Measurements from ENCODE around the gene HPSE2.

The HPSE2 gene

GRCh38 chr10:98720551-98720950 is 515.1 kb downstream of the HPSE2 start:
- no peak overlapping the region for H3K27ac ChIP-seq (ENCODE audit: low read depth, low read length)

DNA sequence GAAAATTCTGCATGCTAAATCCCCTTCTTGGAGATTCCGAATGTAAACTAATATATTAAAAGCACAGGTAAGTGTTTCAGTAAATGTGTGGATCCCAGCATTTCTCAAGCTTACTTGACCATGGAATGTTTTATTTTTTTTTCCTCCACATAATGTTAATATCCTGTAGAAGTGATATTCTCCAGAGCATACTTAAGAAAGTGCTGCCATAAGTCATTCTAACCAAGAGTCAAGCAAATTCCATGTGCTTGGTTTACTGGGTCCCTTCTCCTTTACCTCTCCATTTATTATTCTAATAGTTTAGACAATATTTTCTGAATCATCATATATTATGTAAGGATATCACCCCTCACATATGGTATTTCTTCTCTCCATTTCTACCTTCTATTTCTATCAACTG is 522.1 kb downstream of the HPSE2 start:
- Histone ChIP-seq H3K36me3 (ENCODE audit: insufficient read depth, low read length) (no peaks in the 10 kb centered on the region), H3K27me3 (ENCODE audit: control insufficient read depth in 1 of 2, insufficient read depth in 2 of 2, low read length in 2 of 2) (no peaks in the 10 kb centered on the region), H3K4me3 (ENCODE audit: low read depth in 1 of 2, low read length in 2 of 2) (no peak overlapping the region), H3K9me3 (ENCODE audit: low read length) (no peaks in the 10 kb centered on the region), H3K4me1 (ENCODE audit: insufficient read depth, low read length) (peaks cover 15% of the 10 kb centered on the region), H3K27ac (ENCODE audit: low read depth, low read length) (no peak overlapping the region), H3K9ac (ENCODE audit: low read length) (no peak overlapping the region)

More at GRCh38 chr10:98720551-98720950, 515.1 kb downstream of the HPSE2 start:
- Histone ChIP-seq H3K4me1 (ENCODE audit: insufficient read depth, low read length) (no peaks in the 10 kb centered on the region), H3K9ac (ENCODE audit: low read length) (no peak overlapping the region), H3K9me3 (ENCODE audit: low read length) (no peaks in the 10 kb centered on the region), H3K4me3 (ENCODE audit: low read depth in 1 of 2, low read length in 2 of 2) (no peak overlapping the region), H3K36me3 (ENCODE audit: insufficient read depth, low read length) (no peaks in the 10 kb centered on the region), H3K27me3 (ENCODE audit: control insufficient read depth in 1 of 2, insufficient read depth in 2 of 2, low read length in 2 of 2) (no peaks in the 10 kb centered on the region)

GRCh38 chr10:98696516-98696915 is 539.1 kb downstream of the HPSE2 start:
- Histone ChIP-seq H3K4me3 (ENCODE audit: low read depth in 1 of 2, low read length in 2 of 2) (no peak overlapping the region), H3K9ac (ENCODE audit: low read length) (no peak overlapping the region), H3K27ac (ENCODE audit: low read depth, low read length) (no peak overlapping the region), H3K9me3 (ENCODE audit: low read length) (no peaks in the 10 kb centered on the region), H3K4me1 (ENCODE audit: insufficient read depth, low read length) (peaks cover 8% of the 10 kb centered on the region), H3K36me3 (ENCODE audit: insufficient read depth, low read length) (no peaks in the 10 kb centered on the region), H3K27me3 (ENCODE audit: control insufficient read depth in 1 of 2, insufficient read depth in 2 of 2, low read length in 2 of 2) (no peaks in the 10 kb centered on the region)

GRCh38 chr10:98694883-98695282 is 540.8 kb downstream of the HPSE2 start:
- no peak overlapping the region for H3K9ac ChIP-seq (ENCODE audit: low read length)
- no peak overlapping the region for H3K27ac ChIP-seq (ENCODE audit: low read depth, low read length)
- H3K4me3 ChIP-seq (ENCODE audit: low read depth in 1 of 2, low read length in 2 of 2) = no peak overlapping the region
- peaks cover 8% of the 10 kb centered on the region for H3K4me1 ChIP-seq (ENCODE audit: insufficient read depth, low read length)
- no peaks in the 10 kb centered on the region for H3K27me3 ChIP-seq (ENCODE audit: control insufficient read depth in 1 of 2, insufficient read depth in 2 of 2, low read length in 2 of 2)
- no peaks in the 10 kb centered on the region for H3K9me3 ChIP-seq (ENCODE audit: low read length)
- H3K36me3 ChIP-seq (ENCODE audit: insufficient read depth, low read length) = no peaks in the 10 kb centered on the region

GRCh38 chr10:98694014-98694413 is 541.6 kb downstream of the HPSE2 start:
- H3K4me3 ChIP-seq (ENCODE audit: low read depth in 1 of 2, low read length in 2 of 2) = peak overlapping the region in 1 of 2 donors; percentile 11
- H3K4me1 ChIP-seq (ENCODE audit: insufficient read depth, low read length) = peaks cover 8% of the 10 kb centered on the region
- H3K9ac ChIP-seq (ENCODE audit: low read length) = no peak overlapping the region
- H3K27me3 ChIP-seq (ENCODE audit: control insufficient read depth in 1 of 2, insufficient read depth in 2 of 2, low read length in 2 of 2) = no peaks in the 10 kb centered on the region
- H3K9me3 ChIP-seq (ENCODE audit: low read length) = no peaks in the 10 kb centered on the region
- H3K27ac ChIP-seq (ENCODE audit: low read depth, low read length) = no peak overlapping the region
- no peaks in the 10 kb centered on the region for H3K36me3 ChIP-seq (ENCODE audit: insufficient read depth, low read length)

DNA sequence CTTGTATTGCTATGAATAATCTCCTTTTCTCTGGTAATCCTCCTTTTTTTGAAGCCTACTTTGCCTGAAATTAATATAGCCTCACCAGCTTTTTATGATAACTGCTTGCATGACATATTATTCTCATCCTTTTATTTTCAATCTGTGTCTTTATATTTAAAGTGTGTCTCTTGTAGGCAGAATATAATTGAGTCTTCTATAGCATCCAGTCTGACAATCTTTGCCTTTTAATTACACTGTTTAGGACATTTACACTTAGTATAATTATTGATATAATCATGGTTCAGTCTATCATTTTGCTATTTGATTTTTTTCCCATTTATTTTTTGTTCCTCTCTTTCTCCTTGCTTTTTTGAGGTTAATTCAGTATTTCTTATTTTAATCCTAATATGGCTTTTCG is 548.0 kb downstream of the HPSE2 start:
- H3K4me3 ChIP-seq (ENCODE audit: low read depth in 1 of 2, low read length in 2 of 2) = no peak overlapping the region
- no peaks in the 10 kb centered on the region for H3K27me3 ChIP-seq (ENCODE audit: control insufficient read depth in 1 of 2, insufficient read depth in 2 of 2, low read length in 2 of 2)
- H3K9me3 ChIP-seq (ENCODE audit: low read length) = no peaks in the 10 kb centered on the region
- H3K27ac ChIP-seq (ENCODE audit: low read depth, low read length) = no peak overlapping the region
- no peaks in the 10 kb centered on the region for H3K4me1 ChIP-seq (ENCODE audit: insufficient read depth, low read length)
- no peaks in the 10 kb centered on the region for H3K36me3 ChIP-seq (ENCODE audit: insufficient read depth, low read length)
- no peak overlapping the region for H3K9ac ChIP-seq (ENCODE audit: low read length)

GRCh38 chr10:98684019-98684899 is 551.4 kb downstream of the HPSE2 start:
- Histone ChIP-seq H3K9ac (ENCODE audit: low read length) (no peak overlapping the region), H3K4me1 (ENCODE audit: insufficient read depth, low read length) (no peaks in the 10 kb centered on the region), H3K9me3 (ENCODE audit: low read length) (no peaks in the 10 kb centered on the region), H3K4me3 (ENCODE audit: low read depth in 1 of 2, low read length in 2 of 2) (no peak overlapping the region), H3K36me3 (ENCODE audit: insufficient read depth, low read length) (no peaks in the 10 kb centered on the region), H3K27me3 (ENCODE audit: control insufficient read depth in 1 of 2, insufficient read depth in 2 of 2, low read length in 2 of 2) (no peaks in the 10 kb centered on the region), H3K27ac (ENCODE audit: low read depth, low read length) (no peak overlapping the region)

GRCh38 chr10:98676895-98677294 is 558.8 kb downstream of the HPSE2 start:
- Histone ChIP-seq H3K36me3 (ENCODE audit: insufficient read depth, low read length) (no peaks in the 10 kb centered on the region), H3K9ac (ENCODE audit: low read length) (no peak overlapping the region), H3K9me3 (ENCODE audit: low read length) (no peaks in the 10 kb centered on the region), H3K27me3 (ENCODE audit: control insufficient read depth in 1 of 2, insufficient read depth in 2 of 2, low read length in 2 of 2) (no peaks in the 10 kb centered on the region), H3K4me3 (ENCODE audit: low read depth in 1 of 2, low read length in 2 of 2) (no peak overlapping the region), H3K27ac (ENCODE audit: low read depth, low read length) (no peak overlapping the region), H3K4me1 (ENCODE audit: insufficient read depth, low read length) (no peaks in the 10 kb centered on the region)

DNA sequence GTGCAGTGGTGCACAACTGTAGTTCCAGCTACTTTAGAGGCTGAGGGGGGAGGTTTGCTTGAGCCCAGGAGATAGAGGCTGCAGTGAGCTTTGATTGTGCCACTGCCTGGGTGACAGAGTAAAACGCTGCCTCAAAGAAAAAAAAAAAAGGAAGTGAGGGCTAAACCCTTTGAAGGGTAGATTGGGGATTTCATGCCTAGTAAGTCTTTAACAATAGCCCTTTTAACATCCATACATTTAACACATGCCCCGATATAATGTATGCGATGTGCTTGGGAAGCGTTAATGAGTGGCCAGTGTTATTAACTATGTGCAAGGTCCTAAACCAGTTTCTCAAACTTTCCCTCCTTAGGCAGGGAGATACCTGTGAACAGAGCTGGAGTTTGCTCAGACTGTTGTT is 559.8 kb downstream of the HPSE2 start:
- Histone ChIP-seq H3K27me3 (ENCODE audit: control insufficient read depth in 1 of 2, insufficient read depth in 2 of 2, low read length in 2 of 2) (no peaks in the 10 kb centered on the region), H3K9ac (ENCODE audit: low read length) (no peak overlapping the region)

DNA sequence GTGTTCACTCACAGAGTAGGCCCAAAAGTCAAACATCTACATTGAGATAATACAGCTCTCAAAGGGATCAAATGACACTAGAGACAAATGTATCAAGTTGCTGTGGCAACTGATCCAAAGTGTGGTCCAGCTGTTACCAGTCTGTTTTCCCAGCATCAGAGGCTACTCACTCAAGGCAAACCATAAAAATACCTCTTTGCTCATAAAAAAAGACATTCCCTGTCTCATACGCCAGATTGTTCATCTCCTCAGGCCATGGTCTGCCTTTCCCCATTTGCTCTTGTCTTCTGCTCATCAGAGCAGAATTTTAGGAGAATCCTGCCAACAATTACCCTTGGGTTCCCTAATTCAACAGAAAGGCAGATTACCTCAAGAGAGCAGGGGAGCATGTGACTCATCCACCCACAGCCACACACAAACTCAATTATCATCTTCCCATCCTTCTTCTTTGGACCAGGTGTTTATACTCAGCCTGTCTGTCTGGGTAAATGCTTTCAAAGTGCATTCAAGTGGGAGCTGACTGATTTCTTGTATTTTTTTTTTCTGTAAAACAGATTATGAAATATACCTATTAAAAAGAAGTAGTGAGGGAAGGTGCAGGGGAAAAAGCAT is 562.4 kb downstream of the HPSE2 start:
- H3K4me3 ChIP-seq (ENCODE audit: low read depth in 1 of 2, low read length in 2 of 2) = no peak overlapping the region
- H3K4me1 ChIP-seq (ENCODE audit: insufficient read depth, low read length) = no peaks in the 10 kb centered on the region
- H3K36me3 ChIP-seq (ENCODE audit: insufficient read depth, low read length) = no peaks in the 10 kb centered on the region
- H3K27me3 ChIP-seq (ENCODE audit: control insufficient read depth in 1 of 2, insufficient read depth in 2 of 2, low read length in 2 of 2) = no peaks in the 10 kb centered on the region
- H3K9ac ChIP-seq (ENCODE audit: low read length) = no peak overlapping the region
- no peaks in the 10 kb centered on the region for H3K9me3 ChIP-seq (ENCODE audit: low read length)
- no peak overlapping the region for H3K27ac ChIP-seq (ENCODE audit: low read depth, low read length)

More for the DNA sequence above, 559.8 kb downstream of the HPSE2 start:
- Histone ChIP-seq H3K4me3 (ENCODE audit: low read depth in 1 of 2, low read length in 2 of 2) (no peak overlapping the region), H3K9me3 (ENCODE audit: low read length) (no peaks in the 10 kb centered on the region), H3K36me3 (ENCODE audit: insufficient read depth, low read length) (no peaks in the 10 kb centered on the region), H3K27ac (ENCODE audit: low read depth, low read length) (no peak overlapping the region), H3K4me1 (ENCODE audit: insufficient read depth, low read length) (no peaks in the 10 kb centered on the region)

- H3K36me3 ChIP-seq (ENCODE audit: insufficient read depth, low read length) = no peaks in the 10 kb centered on the region
- no peak overlapping the region for H3K27ac ChIP-seq (ENCODE audit: low read depth, low read length)
- H3K4me1 ChIP-seq (ENCODE audit: insufficient read depth, low read length) = no peaks in the 10 kb centered on the region
- peaks cover 8% of the 10 kb centered on the region for H3K9me3 ChIP-seq (ENCODE audit: low read length)
- H3K27me3 ChIP-seq (ENCODE audit: control insufficient read depth in 1 of 2, insufficient read depth in 2 of 2, low read length in 2 of 2) = no peaks in the 10 kb centered on the region
- H3K9ac ChIP-seq (ENCODE audit: low read length) = no peak overlapping the region
- H3K4me3 ChIP-seq (ENCODE audit: low read depth in 1 of 2, low read length in 2 of 2) = no peak overlapping the region
Measured at GRCh38 chr10:98667081-98667480, 568.6 kb downstream of the HPSE2 start.

Measured in muscle layer of colon (tissue), 2 donors.